Brain microvascular endothelial cell (primary cell): ENCODE data around the gene CHRNA1.
A peak's percentile ranks its signal among the peaks of the same experiment; 100 is the strongest.

Source experiments
- DNase-seq: peaks from one replicate; pipeline ENCODE4 v3.0.0-alpha.2; 2020
- H3K27ac ChIP-seq: fragments of 250-450 bp; sonication (Bioruptor Pico); 2 replicates; pipeline ENCODE4 v1.5.1; 2020; ENCODE audit warnings: mild to moderate bottlenecking, moderate library complexity
- H3K27me3 ChIP-seq: fragments of 250-450 bp; sonication (Bioruptor Pico); replicated peaks from 2 replicates; pipeline ENCODE4 v1.5.1; 2020; ENCODE audit warnings: mild to moderate bottlenecking
- H3K36me3 ChIP-seq: fragments of 250-450 bp; sonication (Bioruptor Pico); replicated peaks from 2 replicates; pipeline ENCODE4 v1.5.1; 2020; ENCODE audit warnings: mild to moderate bottlenecking
- H3K4me3 ChIP-seq: 2 replicates; pipeline ENCODE4 v1.5.1; 2011; ENCODE audit warnings: low read depth, mild to moderate bottlenecking, control low read depth, low read length, moderate library complexity
- CTCF ChIP-seq: IDR thresholded peaks from 2 replicates; pipeline ENCODE4 v1.5.1; 2011; ENCODE audit warnings: low read depth, mild to moderate bottlenecking, moderate library complexity, low read length, control low read depth, inconsistent platforms; ENCODE audit errors: missing control alignments
- in situ Hi-C: cut with HindIII; loops from 2 replicates; pipeline ENCODE4 v1.10.0; 2017; ENCODE audit warnings: low sequenced_read_pairs, low pct_ligation_motif_present

The CHRNA1 gene

GRCh38 chr2:174759381-174760065 lies 4.7 kb downstream of the CHRNA1 start:
- Histone ChIP-seq H3K27me3 (no peaks in the 10 kb centered on the region), H3K4me3 (no peak overlapping the region), H3K27ac (no peak overlapping the region), H3K36me3 (no peaks in the 10 kb centered on the region)
- in situ Hi-C loops, result no loop called here
- DNase-seq, result no peak
- TF ChIP-seq CTCF, result no peak

- in situ Hi-C loops, result no loop called here
- no peak overlapping the region for H3K4me3 ChIP-seq
- no peaks in the 10 kb centered on the region for H3K36me3 ChIP-seq
- TF ChIP-seq CTCF, result no peak
- no peak overlapping the region for H3K27ac ChIP-seq
- no peak for DNase-seq
- H3K27me3 ChIP-seq, result no peaks in the 10 kb centered on the region
Observed at GRCh38 chr2:174756743-174757142, 7.5 kb downstream of the CHRNA1 start.

- TF ChIP-seq CTCF, result no peak
- no peaks in the 10 kb centered on the region for H3K36me3 ChIP-seq
- no peaks in the 10 kb centered on the region for H3K27me3 ChIP-seq
- no peak for DNase-seq
- in situ Hi-C loops, result no loop called here
- no peak overlapping the region for H3K27ac ChIP-seq
- H3K4me3 ChIP-seq, result no peak overlapping the region
Observed at GRCh38 chr2:174753038-174753633, 11.1 kb downstream of the CHRNA1 start.

GRCh38 chr2:174752403-174753037 lies 11.8 kb downstream of the CHRNA1 start:
- no peak for TF ChIP-seq CTCF
- Histone ChIP-seq H3K36me3 (no peaks in the 10 kb centered on the region), H3K27ac (no peak overlapping the region), H3K4me3 (no peak overlapping the region), H3K27me3 (no peaks in the 10 kb centered on the region)
- in situ Hi-C loops, result no loop called here
- DNase-seq, result no peak

GRCh38 chr2:174750923-174751441 lies 13.3 kb downstream of the CHRNA1 start:
- in situ Hi-C loops, result no loop called here

More at GRCh38 chr2:174750923-174751441, 13.3 kb downstream of the CHRNA1 start:
- Histone ChIP-seq H3K27ac (no peak overlapping the region), H3K4me3 (no peak overlapping the region), H3K27me3 (no peaks in the 10 kb centered on the region), H3K36me3 (no peaks in the 10 kb centered on the region)
- no peak for DNase-seq
- TF ChIP-seq CTCF, result peak; percentile 17
